Panc1 (cell line): ENCODE data around the gene ASB4. TPM values are rescaled to one million over a fixed set of nuclear protein-coding genes. Genes with fewer than 3 reads are reported as not detected.

ENCODE experiments used
- ATAC-seq: fragments of 200-7000 bp; cut with Tn5 transposase; 2 replicates; pipeline ENCODE4 v1.9.1; 2020; ENCODE audit warnings: mild to moderate bottlenecking, moderate library complexity
- BruUV-seq: library from RNA; stranded (reverse); fragments of 400-500 nt; replicated peaks from 2 replicates; lab custom pipeline; 2021; lab: Mats Ljungman, UMichigan
- CTCF ChIA-PET: fragments of 300-600 bp; sonication (Branson Sonifier 250); formaldehyde crosslinking; loops from one replicate; lab custom pipeline; 2022; ENCODE audit warnings: antibody characterized with exemption; lab: Charles Lee
- POLR2A ChIA-PET: fragments of 300-600 bp; sonication (Branson Sonifier 250); formaldehyde crosslinking; loops from one replicate; lab custom pipeline; 2022; ENCODE audit warnings: antibody characterized with exemption; lab: Charles Lee
- DNase-seq: peaks from one replicate; pipeline ENCODE4 v3.0.0-alpha.2; 2010; ENCODE audit warnings: low read depth, low spot score
- H3K27ac ChIP-seq: 2 replicates; pipeline ENCODE4 v1.5.1; 2011; ENCODE audit warnings: mild to moderate bottlenecking, low read length, inconsistent platforms
- H3K27me3 ChIP-seq: fragments of 200-500 bp; sonication (Bioruptor generic); 2 replicates; pipeline ENCODE4 v1.6.0; 2014; ENCODE audit warnings: low read length, inconsistent platforms; ENCODE audit not compliant: control insufficient read depth, insufficient read depth
- H3K36me3 ChIP-seq: fragments of 200-500 bp; sonication (Bioruptor generic); 2 replicates; pipeline ENCODE4 v1.5.1; 2014; ENCODE audit warnings: inconsistent platforms, mild to moderate bottlenecking, low read length, moderate library complexity; ENCODE audit not compliant: control insufficient read depth, insufficient read depth
- H3K4me1 ChIP-seq: 2 replicates; pipeline ENCODE4 v1.5.1; 2011; ENCODE audit warnings: inconsistent platforms, mild to moderate bottlenecking, low read length, moderate library complexity; ENCODE audit not compliant: control insufficient read depth, insufficient read depth
- H3K4me3 ChIP-seq, 2 experiments: 2 replicates each; pipeline ENCODE4 v1.5.1; 2011 to 2012; ENCODE audit warnings: low read depth in 2 of 2, low read length in 2 of 2, mild to moderate bottlenecking in 2 of 2, inconsistent platforms in 1 of 2, moderate library complexity in 1 of 2
- H3K9me3 ChIP-seq: fragments of 200-500 bp; sonication (Bioruptor generic); 2 replicates; pipeline ENCODE4 v1.5.1; 2014; ENCODE audit warnings: low read depth, mild to moderate bottlenecking, inconsistent platforms, low read length, moderate library complexity; ENCODE audit not compliant: control insufficient read depth, insufficient read depth
- CTCF ChIP-seq: fragments of 450-650 bp; IDR thresholded peaks from 2 replicates; pipeline ENCODE4 v1.5.1; 2017; ENCODE audit warnings: mild to moderate bottlenecking
- POLR2AphosphoS5 ChIP-seq: IDR thresholded peaks from 2 replicates; pipeline ENCODE4 v1.6.1; 2012; ENCODE audit warnings: mild to moderate bottlenecking, low read depth, low read length, moderate library complexity
- REST ChIP-seq, 2 experiments: IDR thresholded peaks; 2 replicates each; pipeline ENCODE4 v1.6.1; 2011 to 2012; ENCODE audit warnings: low read depth in 2 of 2, control low read depth in 1 of 2, low read length in 1 of 2, mild to moderate bottlenecking in 1 of 2, moderate library complexity in 1 of 2; ENCODE audit not compliant: insufficient read depth in 1 of 2
- SIN3A ChIP-seq: IDR thresholded peaks from 2 replicates; pipeline ENCODE4 v1.6.1; 2012; ENCODE audit warnings: low read depth, mild to moderate bottlenecking, low read length, moderate library complexity, borderline replicate concordance; ENCODE audit not compliant: insufficient read depth
- TCF7L2 ChIP-seq: IDR thresholded peaks from 2 replicates; pipeline ENCODE4 v1.6.1; 2011; ENCODE audit warnings: mild to moderate bottlenecking, low read depth, low read length, inconsistent platforms
- in situ Hi-C: cut with HindIII; loops from 2 replicates; pipeline ENCODE4 v1.10.0; 2016; ENCODE audit warnings: low sequenced_read_pairs, low pct_unique_long_range_greater_than_20kb
- intact Hi-C: fragments of 100-400 bp; cut with micrococcal nuclease; formaldehyde crosslinking; loops from one replicate; pipeline ENCODE4 v1.10.0; 2022; ENCODE audit not compliant: unreplicated experiment
- total RNA-seq: library from RNA; stranded (reverse); gene quantifications from one replicate; pipeline ENCODE4 v1.2.1, GENCODE V29; 2021; ENCODE audit not compliant: unreplicated experiment

The ASB4 gene
- total RNA-seq, 1 experiment from 2014 or later = 0.15 TPM

- in situ Hi-C loops = loop anchor here (25.0 kb wide), 1 partner anchor 170 kb away; no protein-coding TSS in a partner anchor
- POLR2A ChIA-PET = no interaction called here
- no TSS peak for BruUV-seq
- no peaks in the 10 kb centered on the region; the same call in 1 of the 2 replicates for H3K36me3 ChIP-seq
- H3K27me3 ChIP-seq = no peaks in the 10 kb centered on the region
- TF ChIP-seq SIN3A (no peak), CTCF (no peak), POLR2AphosphoS5 (no peak), REST (IDR thresholded peaks at IDR 0.05; ENCODE audit: insufficient read depth in 1 of 2, low read depth in 2 of 2, low read length in 1 of 2) (no peak), TCF7L2 (no peak)
- no peaks in the 10 kb centered on the region for H3K4me1 ChIP-seq
- no peak for ATAC-seq
- H3K4me3 ChIP-seq = no peak overlapping the region
- CTCF ChIA-PET = no interaction called here
- no peak for DNase-seq
- intact Hi-C loops = no loop called here
- H3K27ac ChIP-seq = no peak overlapping the region
- H3K9me3 ChIP-seq = no peaks in the 10 kb centered on the region
These were observed 31.7 kb downstream of the ASB4 start for GRCh38 chr7:95517458-95517857.

- DNase-seq = no peak
- no peaks in the 10 kb centered on the region; the same call in 1 of the 2 replicates for H3K36me3 ChIP-seq
- BruUV-seq = no TSS peak
- in situ Hi-C loops = loop anchor here (25.0 kb wide), 1 partner anchor 169 kb away; no protein-coding TSS in a partner anchor
- no peaks in the 10 kb centered on the region for H3K9me3 ChIP-seq
- H3K4me1 ChIP-seq = no peaks in the 10 kb centered on the region
- intact Hi-C loops = no loop called here
- no peak overlapping the region for H3K27ac ChIP-seq
- CTCF ChIA-PET = no interaction called here
- ATAC-seq = no peak
- H3K4me3 ChIP-seq = no peak overlapping the region
- POLR2A ChIA-PET = no interaction called here
- no peak for TF ChIP-seq REST (IDR thresholded peaks at IDR 0.05; ENCODE audit: insufficient read depth in 1 of 2, low read depth in 2 of 2, low read length in 1 of 2)
- TF ChIP-seq CTCF = no peak
- no peak for TF ChIP-seq POLR2AphosphoS5
- no peaks in the 10 kb centered on the region for H3K27me3 ChIP-seq
These were observed 32.1 kb downstream of the ASB4 start for GRCh38 chr7:95517870-95518269.
